ENCODE measurements around the gene DLGAP1. TPM values are rescaled to one million over a fixed set of nuclear protein-coding genes. Genes with fewer than 3 reads are reported as not detected.

DLGAP1 gene
- total and polyA plus RNA-seq, 2 experiments from 2014 or later = 0.13 to 0.22 TPM

DNA sequence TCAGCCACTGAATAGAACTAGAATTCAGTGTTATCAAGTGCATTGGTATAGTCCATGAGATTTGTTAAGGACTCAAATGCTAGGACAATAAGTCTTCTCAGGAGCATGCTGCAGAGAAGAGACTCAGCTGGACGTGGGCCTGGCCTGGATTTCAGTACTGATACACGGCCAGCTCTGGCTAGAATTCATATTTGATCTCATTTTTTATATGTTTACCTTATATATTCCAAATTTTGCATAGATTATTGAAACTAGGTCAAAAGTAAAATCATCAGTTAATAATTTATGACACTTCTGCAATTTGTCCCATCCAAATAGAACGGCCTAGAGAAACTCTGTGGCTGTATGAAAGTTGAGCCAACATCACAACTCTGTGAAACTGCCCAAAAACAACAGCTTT, 262.0 kb downstream of the DLGAP1 start:
- Histone ChIP-seq H3K9ac (no peak overlapping the region), H3K27me3 (replicated peaks; ENCODE audit: insufficient read depth) (no peaks in the 10 kb centered on the region), H3K4me3 (no peak overlapping the region), H4K20me1 (ENCODE audit: insufficient read depth) (no peaks in the 10 kb centered on the region), H3K36me3 (ENCODE audit: low read depth) (no peaks in the 10 kb centered on the region), H3K9me3 (ENCODE audit: low read depth) (no peaks in the 10 kb centered on the region), H3K4me1 (ENCODE audit: insufficient read depth) (no peaks in the 10 kb centered on the region), H3K9me2 (ENCODE audit: insufficient read depth) (no peaks in the 10 kb centered on the region), H3K27ac (no peak overlapping the region), H3F3A (ENCODE audit: insufficient read depth) (no peaks in the 10 kb centered on the region), H2AFZ (no peak overlapping the region), H3K4me2 (ENCODE audit: unreplicated experiment) (no peak overlapping the region), H3K79me2 (ENCODE audit: insufficient read depth) (no peaks in the 10 kb centered on the region)
- WGBS, 2 experiments (ENCODE audit: low coverage in 1 of 2, low lambda C conversion rate in 2 of 2, missing lambda C conversion rate in 2 of 2) = 1 to 2% methylated on average over 3 of the region's 3 CpGs
- in situ Hi-C loops (cut with MboI) = no loop called here
- TF ChIP-seq EZH2phosphoT487 (IDR thresholded peaks at IDR 0.05; ENCODE audit: insufficient read depth, low read depth) = no peak
- no peak for TF ChIP-seq EZH2 (IDR thresholded peaks at IDR 0.05; ENCODE audit: insufficient read depth, poor library complexity, severe bottlenecking)
- no peak for DNase-seq

DNA sequence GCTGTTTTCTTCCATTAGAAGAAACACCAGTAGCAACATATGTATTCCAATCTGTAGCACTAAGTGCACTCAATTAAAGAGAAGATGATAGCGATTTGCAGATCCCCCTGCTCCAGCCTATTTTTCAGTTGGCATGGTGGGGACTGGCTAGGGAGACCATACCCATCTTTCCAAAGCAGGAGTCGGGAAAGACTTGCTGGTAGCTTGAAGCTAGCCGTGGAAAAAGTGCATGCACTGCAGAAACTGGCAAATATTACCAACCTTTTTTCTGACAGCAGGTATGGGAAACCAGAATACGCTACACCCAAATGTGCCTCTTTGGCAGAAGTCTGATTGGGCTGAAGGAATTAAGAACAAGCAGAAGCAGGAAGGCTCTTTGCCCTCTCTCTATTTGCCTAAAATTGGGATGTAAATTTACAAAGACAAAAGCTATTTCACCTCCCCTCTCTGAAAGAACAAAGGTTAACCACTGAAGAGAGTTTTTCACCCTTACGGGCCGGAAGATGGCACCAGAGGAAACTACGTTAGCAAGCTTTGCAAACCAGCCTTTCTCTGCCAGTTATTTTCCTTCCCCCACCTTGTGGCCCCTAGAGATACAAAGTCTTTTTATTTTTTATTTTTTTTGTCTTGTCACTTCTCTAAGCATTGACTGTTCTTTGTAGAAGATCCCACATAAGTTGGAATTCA, 273.1 kb downstream of the DLGAP1 start:
- no peak overlapping the region for H3K4me2 ChIP-seq (ENCODE audit: unreplicated experiment)
- no peak for TF ChIP-seq EZH2 (IDR thresholded peaks at IDR 0.05; ENCODE audit: insufficient read depth, poor library complexity, severe bottlenecking)
- TF ChIP-seq EZH2phosphoT487 (IDR thresholded peaks at IDR 0.05; ENCODE audit: insufficient read depth, low read depth) = no peak
- H3K36me3 ChIP-seq (ENCODE audit: low read depth) = no peaks in the 10 kb centered on the region
- H3K9me3 ChIP-seq (ENCODE audit: low read depth) = no peaks in the 10 kb centered on the region
- no peak for DNase-seq
- no peaks in the 10 kb centered on the region for H3F3A ChIP-seq (ENCODE audit: insufficient read depth)
- no peaks in the 10 kb centered on the region for H3K79me2 ChIP-seq (ENCODE audit: insufficient read depth)
- no peak overlapping the region for H2AFZ ChIP-seq
- no peak overlapping the region for H3K27ac ChIP-seq
- H3K4me3 ChIP-seq = no peak overlapping the region
- H4K20me1 ChIP-seq (ENCODE audit: insufficient read depth) = no peaks in the 10 kb centered on the region
- H3K4me1 ChIP-seq (ENCODE audit: insufficient read depth) = no peaks in the 10 kb centered on the region
- no peak overlapping the region for H3K9ac ChIP-seq
- H3K9me2 ChIP-seq (ENCODE audit: insufficient read depth) = no peaks in the 10 kb centered on the region
- no peaks in the 10 kb centered on the region for H3K27me3 ChIP-seq (replicated peaks; ENCODE audit: insufficient read depth)
- 17 to 22% methylated on average over 7 of the region's 7 CpGs for WGBS, 2 experiments (ENCODE audit: low coverage in 1 of 2, low lambda C conversion rate in 2 of 2, missing lambda C conversion rate in 2 of 2)
- in situ Hi-C loops (cut with MboI) = no loop called here

- Histone ChIP-seq H3K4me2 (ENCODE audit: unreplicated experiment) (no peak overlapping the region), H3F3A (ENCODE audit: insufficient read depth) (no peaks in the 10 kb centered on the region), H3K36me3 (ENCODE audit: low read depth) (no peaks in the 10 kb centered on the region), H3K9me2 (ENCODE audit: insufficient read depth) (no peaks in the 10 kb centered on the region), H2AFZ (no peak overlapping the region), H3K9ac (no peak overlapping the region), H3K4me1 (ENCODE audit: insufficient read depth) (no peaks in the 10 kb centered on the region), H3K27me3 (replicated peaks; ENCODE audit: insufficient read depth) (no peaks in the 10 kb centered on the region), H3K4me3 (no peak overlapping the region), H3K79me2 (ENCODE audit: insufficient read depth) (no peaks in the 10 kb centered on the region), H3K9me3 (ENCODE audit: low read depth) (no peaks in the 10 kb centered on the region), H4K20me1 (ENCODE audit: insufficient read depth) (no peaks in the 10 kb centered on the region), H3K27ac (no peak overlapping the region)
- TF ChIP-seq EZH2phosphoT487 (IDR thresholded peaks at IDR 0.05; ENCODE audit: insufficient read depth, low read depth) = no peak
- TF ChIP-seq EZH2 (IDR thresholded peaks at IDR 0.05; ENCODE audit: insufficient read depth, poor library complexity, severe bottlenecking) = no peak
- 18 to 28% methylated on average over 3 of the region's 3 CpGs for WGBS, 2 experiments (ENCODE audit: low coverage in 1 of 2, low lambda C conversion rate in 2 of 2, missing lambda C conversion rate in 2 of 2)
- DNase-seq = no peak
- in situ Hi-C loops (cut with MboI) = no loop called here
Measured at GRCh38 chr18:4181086-4181485, 274.0 kb downstream of the DLGAP1 start.

- no peak overlapping the region for H3K9ac ChIP-seq
- H3F3A ChIP-seq (ENCODE audit: insufficient read depth) = no peaks in the 10 kb centered on the region
- in situ Hi-C loops (cut with MboI) = no loop called here
- TF ChIP-seq EZH2 (IDR thresholded peaks at IDR 0.05; ENCODE audit: insufficient read depth, poor library complexity, severe bottlenecking) (no peak), EZH2phosphoT487 (IDR thresholded peaks at IDR 0.05; ENCODE audit: insufficient read depth, low read depth) (no peak)
- no peaks in the 10 kb centered on the region for H3K4me1 ChIP-seq (ENCODE audit: insufficient read depth)
- no peak overlapping the region for H3K4me3 ChIP-seq
- H3K27me3 ChIP-seq (replicated peaks; ENCODE audit: insufficient read depth) = no peaks in the 10 kb centered on the region
- no peak overlapping the region for H2AFZ ChIP-seq
- H3K79me2 ChIP-seq (ENCODE audit: insufficient read depth) = no peaks in the 10 kb centered on the region
- H3K36me3 ChIP-seq (ENCODE audit: low read depth) = no peaks in the 10 kb centered on the region
- H3K27ac ChIP-seq = no peak overlapping the region
- DNase-seq = no peak
- no peaks in the 10 kb centered on the region for H4K20me1 ChIP-seq (ENCODE audit: insufficient read depth)
- H3K9me3 ChIP-seq (ENCODE audit: low read depth) = no peaks in the 10 kb centered on the region
- no peak overlapping the region for H3K4me2 ChIP-seq (ENCODE audit: unreplicated experiment)
- 13 to 18% methylated on average over 6 of the region's 6 CpGs for WGBS, 2 experiments (ENCODE audit: low coverage in 1 of 2, low lambda C conversion rate in 2 of 2, missing lambda C conversion rate in 2 of 2)
- H3K9me2 ChIP-seq (ENCODE audit: insufficient read depth) = no peaks in the 10 kb centered on the region
Measured at GRCh38 chr18:4172196-4173100, 282.7 kb downstream of the DLGAP1 start.
